22Rv1 (cell line): Measurements from ENCODE around the gene BATF3.

Source experiments
- ZFX ChIP-seq: fragments of 450-650 bp; IDR thresholded peaks from 2 replicates; pipeline ENCODE4 v1.6.1; 2017; ENCODE audit warnings: antibody characterized with exemption, borderline replicate concordance
- TF ChIP-seq, protein P1 (sequence below): fragments of 450-650 bp; IDR thresholded peaks from 2 replicates; pipeline ENCODE4 v1.5.1; 2017; ENCODE audit warnings: mild to moderate bottlenecking

DNA sequence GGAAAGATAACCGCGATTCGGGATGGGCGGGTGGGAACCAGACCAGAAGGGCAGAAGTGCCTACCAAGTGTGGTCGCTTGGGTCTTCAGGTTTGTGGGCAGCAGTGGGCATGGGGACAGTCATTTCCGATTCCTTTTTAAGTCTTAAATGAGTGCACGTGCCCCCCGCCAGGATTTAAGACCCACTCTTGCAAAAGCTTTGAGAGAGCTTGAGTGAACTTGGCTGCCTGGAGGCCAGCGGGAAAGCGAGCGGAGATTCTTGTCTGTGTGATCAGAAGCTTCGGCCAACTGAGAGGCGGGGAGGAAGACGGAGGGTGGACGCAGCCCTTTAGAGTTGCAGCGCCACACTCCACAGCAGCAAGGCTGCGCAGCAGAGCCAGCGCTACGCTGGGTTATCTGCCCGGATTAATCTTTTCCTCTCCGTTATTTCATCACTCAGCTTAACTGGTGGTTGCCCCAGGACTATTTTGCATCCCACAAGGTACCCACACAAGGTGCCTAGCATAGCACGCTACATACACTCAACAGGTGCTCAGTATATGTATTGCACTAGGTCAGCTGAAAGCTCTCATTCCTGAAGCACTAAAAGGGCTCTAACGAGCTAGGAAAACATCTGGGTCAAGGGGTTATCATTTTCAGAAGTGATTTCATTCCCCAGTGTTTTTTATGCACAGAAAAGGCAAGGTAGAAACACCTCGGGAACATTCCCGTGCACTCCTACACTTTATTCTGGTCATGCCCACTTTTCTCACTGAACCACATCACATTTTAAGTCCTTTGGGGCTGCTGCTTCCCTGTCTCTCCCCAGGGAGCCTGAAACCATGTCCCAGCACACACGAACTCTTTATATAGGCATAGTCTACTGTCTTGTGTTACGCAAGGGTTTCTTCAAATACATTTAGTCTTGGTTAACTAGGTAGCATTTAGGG lies 1.5 kb upstream of the BATF3 start:
- TF ChIP-seq, protein P1, sequence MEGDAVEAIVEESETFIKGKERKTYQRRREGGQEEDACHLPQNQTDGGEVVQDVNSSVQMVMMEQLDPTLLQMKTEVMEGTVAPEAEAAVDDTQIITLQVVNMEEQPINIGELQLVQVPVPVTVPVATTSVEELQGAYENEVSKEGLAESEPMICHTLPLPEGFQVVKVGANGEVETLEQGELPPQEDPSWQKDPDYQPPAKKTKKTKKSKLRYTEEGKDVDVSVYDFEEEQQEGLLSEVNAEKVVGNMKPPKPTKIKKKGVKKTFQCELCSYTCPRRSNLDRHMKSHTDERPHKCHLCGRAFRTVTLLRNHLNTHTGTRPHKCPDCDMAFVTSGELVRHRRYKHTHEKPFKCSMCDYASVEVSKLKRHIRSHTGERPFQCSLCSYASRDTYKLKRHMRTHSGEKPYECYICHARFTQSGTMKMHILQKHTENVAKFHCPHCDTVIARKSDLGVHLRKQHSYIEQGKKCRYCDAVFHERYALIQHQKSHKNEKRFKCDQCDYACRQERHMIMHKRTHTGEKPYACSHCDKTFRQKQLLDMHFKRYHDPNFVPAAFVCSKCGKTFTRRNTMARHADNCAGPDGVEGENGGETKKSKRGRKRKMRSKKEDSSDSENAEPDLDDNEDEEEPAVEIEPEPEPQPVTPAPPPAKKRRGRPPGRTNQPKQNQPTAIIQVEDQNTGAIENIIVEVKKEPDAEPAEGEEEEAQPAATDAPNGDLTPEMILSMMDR, result peak; percentile 59
- no peak for TF ChIP-seq ZFX
